ENCODE data around the gene ZNF507.

- TF ChIP-seq CTCF (IDR thresholded peaks at IDR 0.05) (no peak), POLR2A (IDR thresholded peaks at IDR 0.05) (no peak)
These were observed 22.9 kb upstream of the ZNF507 start for GRCh38 chr19:32322541-32322940.
